ENCODE measurements around the gene GLTPD2.

GLTPD2 gene

DNA sequence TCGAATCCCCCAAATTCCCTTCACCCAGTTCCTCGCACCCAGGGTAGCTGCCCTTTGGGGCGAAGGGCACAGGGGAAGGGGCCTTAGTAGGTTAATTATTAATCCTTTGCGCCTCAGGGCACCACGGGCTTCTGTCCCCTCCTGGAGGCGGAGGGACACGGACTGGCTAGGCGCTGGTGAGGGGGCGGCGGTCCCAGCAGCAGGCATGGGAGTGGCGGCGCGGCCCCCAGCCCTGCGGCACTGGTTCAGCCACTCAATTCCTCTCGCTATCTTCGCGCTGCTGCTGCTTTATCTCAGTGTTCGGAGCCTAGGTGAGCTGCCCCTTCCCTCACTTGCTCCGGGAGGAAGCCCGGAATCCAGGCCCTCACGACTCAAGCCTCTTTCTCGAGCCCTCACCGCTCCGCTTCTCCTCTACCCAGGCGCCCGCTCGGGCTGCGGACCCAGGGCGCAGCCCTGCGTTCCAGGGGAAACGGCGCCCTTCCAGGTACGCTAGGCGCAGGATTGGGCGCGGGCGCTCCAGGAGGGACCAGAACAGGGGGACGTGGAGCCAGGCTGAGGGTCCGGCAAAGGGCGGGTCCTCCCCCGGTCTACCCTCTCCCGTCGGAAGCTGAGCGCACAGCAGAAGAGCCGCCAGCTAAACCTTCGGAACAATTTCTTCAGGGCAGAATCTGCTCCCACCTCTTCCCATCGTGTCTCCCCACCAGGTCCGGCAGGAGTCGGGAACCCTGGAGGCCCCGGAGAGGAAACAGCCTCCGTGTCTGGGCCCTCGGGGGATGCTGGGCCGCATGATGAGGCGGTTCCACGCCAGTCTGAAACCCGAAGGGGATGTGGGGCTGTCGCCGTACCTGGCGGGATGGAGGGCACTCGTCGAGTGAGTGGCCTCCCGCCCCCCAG is at the start of gene GLTPD2:
Gene GLTPD2 (plus strand): TSS at position 158 of the 894 bp plus-strand sequence. CDS start 48 bp downstream, at position 206.
- no peak for DNase-seq

- DNase-seq = peak; percentile 48
Observed at GRCh38 chr17:4739122-4740024, 49.4 kb upstream of the GLTPD2 start, which contains the start of the genes CXCL16 and ZMYND15. Gene CXCL16 (minus strand): TSS chr17:4739928. CDS start chr17:4739339, 589 bp downstream. Gene ZMYND15 (plus strand): TSS chr17:4739833. CDS start chr17:4740549, 716 bp downstream.

DNA sequence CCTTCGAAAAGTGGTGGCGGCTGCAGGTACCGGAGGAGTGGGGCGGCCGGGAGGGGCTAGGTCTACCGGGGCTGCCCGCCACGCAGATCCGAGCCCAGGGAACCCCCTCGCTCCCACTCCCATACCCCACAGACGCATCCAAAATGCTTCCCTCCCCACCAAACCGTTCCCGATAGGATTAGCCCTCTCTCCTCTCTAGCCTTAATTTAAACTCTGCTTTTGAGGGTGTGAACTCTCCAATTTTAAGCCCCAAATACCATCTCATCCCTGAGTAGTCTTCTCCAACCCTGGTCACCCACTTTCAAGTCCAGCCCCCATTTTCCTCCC is 48.8 kb upstream of the GLTPD2 start:
- DNase-seq = no peak

- DNase-seq = no peak
Observed at GRCh38 chr17:4740584-4740983, 48.2 kb upstream of the GLTPD2 start.

GRCh38 chr17:4741544-4741943 is 47.2 kb upstream of the GLTPD2 start:
- no peak for DNase-seq

GRCh38 chr17:4742133-4742532 is 46.6 kb upstream of the GLTPD2 start:
- no peak for DNase-seq

DNA sequence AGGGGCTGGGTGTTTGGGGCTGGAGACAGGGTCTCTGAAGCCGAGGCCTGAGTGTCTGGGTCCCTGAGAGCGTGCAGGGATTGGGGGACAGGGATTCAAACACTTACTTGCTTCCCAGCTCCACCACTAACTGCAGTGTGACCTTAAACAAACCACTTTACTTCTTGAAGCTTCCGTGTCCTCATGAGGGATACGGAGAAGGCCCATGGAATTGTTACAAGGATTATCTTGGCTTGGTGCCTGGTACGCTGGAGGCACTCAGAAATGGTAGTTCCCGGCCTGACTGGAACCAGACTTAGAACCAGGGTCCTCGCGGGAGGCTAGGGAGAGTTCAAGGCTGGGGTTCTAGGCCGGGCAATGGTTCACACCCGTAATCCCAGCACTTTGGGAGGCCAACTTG is 46.1 kb upstream of the GLTPD2 start:
- DNase-seq = no peak

DNA sequence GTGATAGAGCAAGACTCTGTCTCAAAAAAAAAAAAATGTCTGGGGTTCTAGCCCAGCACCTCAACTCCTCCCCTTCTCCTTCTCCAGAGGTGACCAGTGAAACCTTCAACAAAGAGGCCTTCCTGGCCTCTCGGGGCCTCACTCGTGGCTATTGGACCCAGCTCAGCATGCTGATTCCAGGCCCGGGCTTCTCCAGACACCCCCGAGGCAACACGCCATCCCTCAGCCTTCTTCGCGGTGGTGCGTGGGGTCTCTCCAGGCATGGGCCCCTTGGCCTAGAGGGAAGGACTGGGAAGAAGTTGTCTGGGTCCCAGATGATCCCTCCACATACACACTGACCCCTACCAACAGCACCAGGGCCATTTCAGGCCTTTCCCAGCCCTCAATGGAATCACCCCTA is 45.5 kb upstream of the GLTPD2 start:
- no peak for DNase-seq

DNA sequence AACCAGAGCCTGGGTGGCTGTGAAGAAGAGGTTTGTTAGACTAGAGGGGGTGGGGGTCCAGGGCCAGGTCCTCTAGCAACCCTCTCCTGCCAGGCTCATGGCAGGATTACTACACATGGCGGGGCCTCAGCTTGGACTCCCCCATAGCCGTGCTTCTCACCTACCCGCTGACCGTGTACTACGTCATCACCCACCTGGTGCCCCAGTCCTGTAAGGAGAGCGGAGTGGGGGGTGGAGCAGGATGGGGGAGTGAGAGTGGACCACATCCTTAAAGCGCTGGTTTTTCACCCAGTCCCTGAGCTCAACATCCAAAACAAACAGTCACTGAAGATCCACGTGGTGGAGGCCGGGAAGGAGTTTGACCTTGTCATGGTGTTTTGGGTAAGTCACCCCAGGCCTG is 44.9 kb upstream of the GLTPD2 start:
- DNase-seq = no peak

- no peak for DNase-seq
Observed at GRCh38 chr17:4744999-4745969, 43.5 kb upstream of the GLTPD2 start.

DNA sequence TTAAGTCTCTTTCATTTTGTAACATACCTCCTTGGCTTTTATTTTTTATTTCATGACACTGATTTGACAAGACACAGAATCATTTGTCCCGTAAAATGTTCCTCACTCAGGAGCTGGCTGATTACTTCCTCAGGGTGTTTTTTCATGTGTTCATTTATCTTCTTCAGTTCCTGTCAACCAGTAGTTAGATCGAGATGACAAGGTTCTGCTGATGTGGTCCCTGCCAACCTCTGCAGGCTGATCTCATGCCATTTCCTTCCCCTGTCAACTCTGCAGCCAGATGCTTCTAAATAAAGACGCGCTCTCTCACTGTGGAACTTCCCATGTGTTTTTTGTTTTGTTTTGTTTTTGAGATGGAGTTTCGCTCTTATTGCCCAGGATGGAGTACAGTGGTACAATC is 40.9 kb upstream of the GLTPD2 start:
- peak; percentile 32 for DNase-seq

DNA sequence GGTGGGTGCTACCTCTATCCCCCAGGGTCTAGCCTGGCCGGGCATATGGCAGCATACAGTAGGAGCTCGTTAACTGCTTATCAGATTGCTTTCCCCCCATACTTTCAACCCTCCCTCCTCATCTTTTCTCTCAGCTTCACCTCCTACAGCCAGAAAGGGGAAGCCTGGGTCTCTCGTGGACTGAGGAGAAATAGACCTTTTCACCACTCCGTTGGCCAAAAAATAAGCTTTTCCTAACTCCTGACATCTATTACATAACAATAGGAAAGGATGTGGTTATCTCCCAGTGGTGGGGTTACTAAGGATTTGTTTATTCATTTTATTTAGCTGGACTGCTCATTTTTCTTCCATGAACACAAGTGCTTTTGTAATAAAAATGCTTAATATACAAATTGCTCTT is 40.1 kb upstream of the GLTPD2 start:
- no peak for DNase-seq

- no peak for DNase-seq
Observed at GRCh38 chr17:4750606-4751005, 38.2 kb upstream of the GLTPD2 start.

GRCh38 chr17:4751932-4752331 is 36.8 kb upstream of the GLTPD2 start:
- DNase-seq = peak; percentile 43

DNA sequence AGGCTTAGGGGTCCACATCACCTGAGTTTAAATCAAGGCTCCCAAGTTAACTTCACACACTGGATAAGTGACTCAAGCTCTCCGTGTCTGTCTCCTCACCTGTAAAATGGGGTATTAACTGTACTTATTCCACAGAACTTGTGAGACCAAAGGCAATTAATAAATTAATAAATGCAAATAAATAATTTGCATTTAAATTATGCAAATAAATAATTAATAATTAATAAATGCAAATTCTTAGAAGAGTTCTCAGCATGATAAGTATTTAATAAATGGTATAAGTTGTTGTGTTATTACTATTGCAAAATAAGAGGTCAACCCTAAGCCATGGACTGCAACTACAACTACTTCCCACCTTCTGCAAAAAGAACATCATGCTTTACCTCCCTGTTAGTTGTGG is 35.4 kb upstream of the GLTPD2 start:
- no peak for DNase-seq

- peak; percentile 77 for DNase-seq
Observed at GRCh38 chr17:4759776-4760236, 29.0 kb upstream of the GLTPD2 start.

DNA sequence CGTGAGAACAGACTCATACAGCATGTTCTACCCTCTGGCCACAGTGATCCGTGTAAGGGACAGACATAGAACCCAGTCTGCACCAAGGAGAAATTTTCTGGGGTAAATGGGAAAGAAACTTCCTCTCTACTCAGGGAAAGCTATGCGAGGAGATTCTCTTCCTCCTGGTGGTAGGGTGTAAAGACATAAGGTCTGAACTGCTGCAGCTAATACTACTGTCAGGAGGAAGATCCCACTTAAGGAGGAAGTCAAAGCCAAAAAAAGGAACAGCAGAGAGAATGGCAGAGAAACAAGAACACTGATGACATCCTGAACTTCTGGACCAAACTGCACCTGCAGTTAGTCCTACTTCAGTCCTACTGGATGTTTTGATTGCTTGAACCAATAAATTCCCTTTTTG is 24.2 kb upstream of the GLTPD2 start:
- DNase-seq = peak; percentile 59

DNA sequence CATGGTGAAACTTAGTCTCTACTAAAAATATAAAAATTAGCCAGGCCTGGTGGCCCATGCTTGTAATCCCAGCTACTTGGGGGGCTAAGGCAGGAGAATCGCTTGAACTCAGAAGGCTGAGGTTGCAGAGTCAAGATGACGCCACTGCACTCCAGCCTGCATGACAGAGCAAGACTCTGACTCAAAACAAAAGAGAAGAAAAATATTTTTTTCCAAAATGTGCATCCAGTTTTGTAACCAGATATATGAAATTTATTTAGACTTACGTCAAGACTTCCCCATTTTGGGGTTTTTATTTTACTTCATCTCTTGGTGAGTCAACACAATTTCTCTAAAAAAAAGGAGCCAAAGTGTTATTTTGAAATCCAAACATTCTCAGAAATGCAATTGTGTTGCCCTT is 22.6 kb upstream of the GLTPD2 start:
- peak; percentile 28 for DNase-seq

- DNase-seq = no peak
Observed at GRCh38 chr17:4766723-4767122, 22.0 kb upstream of the GLTPD2 start.

- peak; percentile 37 for DNase-seq
Observed at GRCh38 chr17:4768298-4768697, 20.5 kb upstream of the GLTPD2 start.

- no peak for DNase-seq
Observed at GRCh38 chr17:4769628-4770027, 19.1 kb upstream of the GLTPD2 start.

DNA sequence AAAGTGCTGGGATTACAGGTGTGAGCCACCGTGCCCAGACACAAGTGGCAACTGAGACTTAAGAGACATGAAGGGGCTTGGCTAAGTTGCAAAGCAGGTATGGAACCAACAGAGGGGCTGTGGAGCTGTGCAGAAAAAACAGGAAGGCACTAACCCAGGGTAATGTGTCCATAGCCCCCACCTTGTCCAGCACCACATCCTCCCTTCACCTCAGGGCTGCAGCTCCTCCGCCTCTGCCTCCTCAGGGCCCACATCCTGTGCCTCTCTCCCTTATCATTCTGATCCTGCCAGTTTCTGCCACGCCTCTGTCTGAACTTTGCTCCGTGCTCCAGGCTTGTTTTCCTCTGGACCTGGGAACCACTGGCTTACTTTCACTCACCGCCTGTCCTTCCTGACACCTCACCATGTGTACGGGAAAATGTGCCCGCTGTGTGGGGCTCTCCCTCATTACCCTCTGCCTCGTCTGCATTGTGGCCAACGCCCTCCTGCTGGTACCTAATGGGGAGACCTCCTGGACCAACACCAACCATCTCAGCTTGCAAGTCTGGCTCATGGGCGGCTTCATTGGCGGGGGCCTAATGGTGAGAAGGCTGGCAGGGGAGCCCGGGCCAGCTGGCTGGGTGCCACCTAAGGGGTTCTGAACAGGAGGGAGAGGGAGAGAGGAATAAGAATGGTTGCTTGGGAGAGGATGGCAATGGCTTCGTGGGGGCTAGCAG is 17.1 kb upstream of the GLTPD2 start, which contains the start of gene TM4SF5:
Gene TM4SF5 (plus strand): TSS at position 368 of the 716 bp plus-strand sequence. CDS start 37 bp downstream, at position 405.
- no peak for DNase-seq
